Hematopoietic multipotent progenitor cell (in vitro differentiated cells): ENCODE data around the gene GNAI3. TPM values are rescaled to one million over a fixed set of nuclear protein-coding genes. Genes with fewer than 3 reads are reported as not detected.

Experiments used
- DNase-seq, 3 donors: peaks; one replicate each; pipeline ENCODE4 v3.0.0-alpha.2; 2011 to 2015; ENCODE audit warnings: low read depth in 2 of 3, low spot score in 2 of 3
- total RNA-seq: library from RNA; depleted of rRNA; stranded (reverse); fragments of >200 nt; gene quantifications from one replicate; pipeline ENCODE4 v1.2.3, GENCODE V29; 2012

The GNAI3 gene
- total RNA-seq, 1 donor = 7.3 TPM

DNA sequence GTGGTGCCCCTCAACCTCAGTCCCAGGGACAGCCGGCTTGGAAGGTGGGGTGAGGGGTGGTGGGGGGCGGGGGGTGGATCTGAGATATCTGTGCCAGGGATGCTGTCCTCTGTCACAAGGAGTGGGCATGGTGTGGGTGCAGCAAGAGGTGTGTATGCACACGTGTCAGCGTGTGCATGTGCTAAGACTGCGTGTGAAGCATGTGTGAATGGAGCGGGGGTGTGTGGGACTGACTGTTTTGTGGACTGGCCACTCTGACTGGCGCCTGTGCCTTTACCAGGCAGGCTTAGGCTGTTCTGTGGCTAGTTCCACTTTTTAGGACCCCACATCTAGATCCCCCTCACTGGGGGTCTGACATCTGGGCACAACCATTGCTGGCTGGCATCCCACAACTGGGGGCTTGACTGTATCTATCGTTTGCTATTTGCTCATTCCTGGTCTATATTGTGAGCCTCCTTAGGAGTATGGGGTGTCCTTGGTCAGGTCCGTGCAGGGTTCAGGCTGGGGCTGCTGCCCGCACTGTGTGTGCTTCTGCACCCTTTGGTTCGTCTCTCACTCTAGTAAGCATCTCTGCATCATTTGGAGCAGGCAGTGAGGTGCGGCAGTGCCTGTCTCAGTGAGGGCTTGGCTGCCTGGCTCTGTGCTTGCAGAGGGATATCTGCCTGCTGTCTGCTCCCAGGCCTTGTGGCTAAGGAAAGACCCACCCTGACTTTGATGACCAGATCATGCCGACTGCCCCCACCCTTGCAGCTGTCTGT lies 73.1 kb downstream of the GNAI3 start:
- no peak for DNase-seq

- no peak for DNase-seq
Measured at GRCh38 chr1:109622137-109622892, 73.9 kb downstream of the GNAI3 start.

DNA sequence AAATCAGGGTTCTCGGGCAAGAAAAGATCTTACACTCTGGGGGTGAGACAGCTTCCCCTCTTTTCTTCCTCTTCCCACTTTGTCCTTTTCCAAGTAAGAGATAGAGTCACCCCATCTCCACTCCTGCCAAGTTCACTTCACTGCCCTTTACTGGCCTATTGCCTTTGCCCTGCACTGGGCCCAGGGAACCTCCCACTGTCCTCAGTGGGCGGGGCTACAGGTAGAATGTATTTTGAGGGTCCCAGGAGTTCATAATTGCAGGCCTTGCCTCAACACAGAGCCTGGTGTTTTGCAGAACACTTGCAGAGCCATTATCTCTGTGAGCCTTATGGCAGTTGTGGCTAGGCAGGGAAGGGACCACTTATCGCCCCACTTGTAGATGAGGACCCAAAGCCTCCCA lies 74.5 kb downstream of the GNAI3 start:
- no peak for DNase-seq

DNA sequence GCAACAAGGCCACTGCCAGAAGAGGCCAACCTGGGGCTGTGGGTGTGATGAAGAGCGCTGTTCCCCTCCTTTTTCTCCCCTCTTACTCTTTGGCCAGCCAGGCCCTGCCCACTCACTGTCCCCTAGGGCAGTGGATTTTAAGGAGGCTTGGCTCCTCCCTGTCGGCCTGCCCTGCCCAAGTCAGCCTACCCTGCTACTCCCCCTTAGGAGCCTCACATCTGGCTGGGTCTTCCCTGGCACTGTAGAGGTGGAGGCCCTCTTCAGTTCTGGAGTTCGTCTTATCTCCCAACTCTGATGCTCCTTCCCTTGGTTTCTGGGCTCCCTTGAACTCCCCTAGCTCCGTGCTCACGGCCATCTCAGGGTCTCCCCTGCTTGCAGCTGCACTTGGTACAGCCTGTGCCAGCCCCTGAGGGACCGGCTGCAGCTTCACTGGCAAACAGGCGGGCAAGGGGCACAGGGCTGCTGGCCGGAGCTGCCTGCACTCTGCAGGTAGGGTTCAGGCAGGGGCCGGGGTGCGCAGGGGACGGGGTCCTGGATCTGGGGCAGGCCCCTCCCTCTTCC lies 75.3 kb downstream of the GNAI3 start:
- peak in 1 of 3 donors; percentile 49 for DNase-seq

DNA sequence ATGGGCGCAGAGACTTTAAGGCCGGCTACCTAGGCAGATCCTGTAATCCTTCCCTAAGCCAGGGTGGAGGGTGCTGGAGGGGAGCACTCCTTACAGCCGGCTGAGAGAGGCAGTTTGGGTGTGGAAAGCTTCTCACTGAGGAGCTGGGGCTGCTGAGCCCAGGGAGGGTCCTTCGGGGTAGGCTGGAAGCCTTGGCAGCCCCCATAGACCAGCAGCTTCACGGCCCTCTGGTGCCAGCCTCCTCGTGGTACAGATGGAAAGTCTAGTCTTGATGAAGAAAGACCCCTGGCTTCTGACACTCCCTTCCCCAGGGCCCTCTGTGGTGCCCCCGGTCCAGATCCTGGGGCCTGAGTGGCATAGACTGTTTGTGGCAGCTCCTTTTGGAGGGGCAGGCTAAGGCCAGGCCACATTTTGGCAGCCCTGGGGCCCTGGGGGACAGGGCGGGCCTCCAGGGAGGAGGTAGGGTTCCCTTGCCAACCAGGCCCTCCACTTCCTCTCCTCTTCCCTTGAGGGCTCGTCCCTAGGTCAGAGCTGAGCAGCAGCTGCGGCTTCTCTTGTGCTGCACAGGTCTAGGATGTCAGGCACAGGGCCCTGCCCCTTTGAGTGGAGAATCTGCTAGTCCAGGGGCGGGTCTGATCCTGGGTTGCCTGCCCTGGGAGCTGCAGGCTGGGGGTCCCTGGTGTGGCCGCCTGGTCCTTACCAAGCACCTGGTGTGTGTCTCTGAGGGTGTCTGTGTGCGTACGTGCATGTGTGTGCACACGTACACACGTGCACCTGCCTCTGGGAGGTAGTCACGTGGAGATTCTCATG lies 76.0 kb downstream of the GNAI3 start:
- peak in 1 of 3 donors; percentile 60 for DNase-seq

DNA sequence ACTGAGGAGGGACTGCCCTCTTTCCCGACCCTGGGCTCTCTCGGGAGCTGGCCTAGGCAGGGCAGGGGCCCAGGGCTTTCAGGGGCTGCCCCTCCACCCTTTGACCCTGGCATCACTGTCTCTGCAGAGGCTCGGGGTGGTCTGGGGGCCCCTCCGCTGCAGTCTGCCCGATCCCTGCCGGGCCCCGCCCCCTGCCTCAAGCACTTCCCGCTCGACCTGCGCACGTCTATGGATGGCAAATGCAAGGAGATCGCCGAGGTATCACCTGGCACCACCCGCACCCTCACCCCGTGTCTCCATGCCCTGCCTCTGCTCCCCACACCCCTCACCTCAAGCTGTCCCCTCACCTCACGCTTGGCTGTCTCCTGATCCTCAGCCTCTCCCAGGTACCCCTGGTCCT lies 76.8 kb downstream of the GNAI3 start:
- DNase-seq = no peak

DNA sequence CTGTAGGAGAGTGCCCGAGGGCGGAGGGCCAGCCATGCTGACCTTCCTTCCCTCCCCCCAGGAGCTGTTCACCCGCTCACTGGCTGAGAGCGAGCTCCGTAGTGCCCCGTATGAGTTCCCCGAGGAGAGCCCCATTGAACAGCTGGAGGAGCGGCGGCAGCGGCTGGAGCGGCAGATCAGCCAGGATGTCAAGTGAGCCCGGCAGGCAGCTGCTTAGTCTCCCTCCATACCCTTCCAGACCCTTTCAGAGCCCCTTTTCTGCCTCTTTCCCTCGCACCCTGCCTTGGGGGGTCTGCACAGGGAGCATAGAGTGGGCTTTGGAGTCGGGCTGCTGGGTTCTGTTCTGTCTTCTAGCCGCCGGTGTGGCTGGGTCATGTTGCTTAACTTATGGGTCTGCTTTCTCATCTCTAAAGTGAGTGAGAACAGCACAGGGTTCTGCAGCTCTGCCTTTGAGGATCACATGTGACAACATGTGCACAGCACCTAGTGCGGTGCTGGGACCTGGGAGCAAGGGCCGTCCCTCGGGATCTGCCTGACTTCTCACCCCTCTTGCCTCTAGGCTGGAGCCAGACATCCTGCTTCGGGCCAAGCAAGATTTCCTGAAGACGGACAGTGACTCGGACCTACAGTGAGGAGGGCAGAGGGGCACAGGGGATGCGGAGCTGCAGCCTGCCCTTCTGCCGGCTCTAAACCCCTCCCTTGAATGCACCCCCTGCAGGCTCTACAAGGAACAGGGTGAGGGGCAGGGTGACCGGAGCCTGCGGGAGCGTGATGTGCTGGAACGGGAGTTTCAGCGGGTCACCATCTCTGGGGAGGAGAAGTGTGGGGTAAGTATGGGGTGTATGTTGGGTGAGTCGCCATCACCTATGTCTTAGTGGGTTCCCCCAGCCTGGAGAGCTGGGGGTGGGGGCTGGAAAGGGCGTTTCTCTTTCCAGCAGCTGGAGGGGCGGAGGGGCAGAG lies 77.5 kb downstream of the GNAI3 start:
- no peak for DNase-seq

DNA sequence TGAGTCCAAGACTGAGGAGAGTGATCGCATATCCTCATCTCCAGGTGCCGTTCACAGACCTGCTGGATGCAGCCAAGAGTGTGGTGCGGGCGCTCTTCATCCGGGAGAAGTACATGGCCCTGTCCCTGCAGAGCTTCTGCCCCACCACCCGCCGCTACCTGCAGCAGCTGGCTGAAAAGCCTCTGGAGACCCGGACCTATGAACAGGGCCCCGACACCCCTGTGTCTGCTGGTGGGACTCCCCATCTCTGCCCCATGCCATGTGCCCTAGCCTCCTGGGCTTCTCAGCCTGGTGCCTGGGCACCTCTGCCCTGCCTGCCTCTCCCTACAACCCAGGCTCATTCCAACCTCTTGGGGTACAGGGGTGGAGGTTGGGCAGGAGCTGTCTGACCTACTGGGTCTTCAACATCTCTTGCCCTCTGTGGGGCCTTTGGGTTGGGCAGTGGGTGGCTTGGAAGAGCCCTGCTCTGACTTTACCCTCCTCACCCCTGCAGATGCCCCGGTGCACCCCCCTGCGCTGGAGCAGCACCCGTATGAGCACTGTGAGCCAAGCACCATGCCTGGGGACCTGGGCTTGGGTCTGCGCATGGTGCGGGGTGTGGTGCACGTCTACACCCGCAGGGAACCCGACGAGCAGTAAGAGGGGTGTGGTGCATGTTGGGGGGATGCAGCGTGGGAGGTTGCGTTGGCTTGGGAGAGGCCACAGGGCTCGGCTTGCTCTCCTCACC lies 78.4 kb downstream of the GNAI3 start:
- no peak for DNase-seq

GRCh38 chr1:109627692-109628399 lies 79.4 kb downstream of the GNAI3 start:
- no peak for DNase-seq

DNA sequence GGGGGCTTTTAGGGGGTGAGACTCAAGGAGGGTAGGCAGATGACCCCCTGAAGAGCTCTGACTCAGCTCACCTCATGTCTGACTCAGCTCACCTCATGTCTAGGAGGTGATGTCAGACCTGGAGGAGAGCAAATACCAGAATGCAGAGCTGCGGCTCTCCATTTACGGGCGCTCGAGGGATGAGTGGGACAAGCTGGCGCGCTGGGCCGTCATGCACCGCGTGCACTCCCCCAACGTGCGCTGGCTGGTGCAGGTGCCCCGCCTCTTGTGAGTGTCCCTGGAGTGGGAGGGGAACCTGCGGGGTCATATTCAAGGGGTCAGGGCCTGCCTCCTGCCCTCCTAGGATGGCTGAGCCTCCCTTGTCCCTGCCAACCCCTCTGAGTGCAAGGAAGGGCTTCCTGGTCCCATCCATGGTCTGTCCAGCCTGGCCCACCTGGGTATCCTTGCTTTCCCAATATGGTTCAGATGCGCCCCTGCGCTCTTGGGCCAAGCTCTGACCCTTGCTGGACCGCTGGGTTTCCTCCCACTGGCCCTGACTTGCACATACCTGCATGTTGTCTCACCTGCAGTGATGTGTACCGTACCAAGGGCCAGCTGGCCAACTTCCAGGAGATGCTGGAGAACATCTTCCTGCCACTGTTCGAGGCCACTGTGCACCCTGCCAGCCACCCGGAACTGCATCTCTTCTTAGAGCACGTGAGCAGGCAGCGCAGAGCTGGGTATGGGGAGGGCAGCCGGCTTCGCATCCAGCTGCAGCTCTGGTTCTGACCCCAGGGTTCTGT lies 80.3 kb downstream of the GNAI3 start:
- no peak for DNase-seq

DNA sequence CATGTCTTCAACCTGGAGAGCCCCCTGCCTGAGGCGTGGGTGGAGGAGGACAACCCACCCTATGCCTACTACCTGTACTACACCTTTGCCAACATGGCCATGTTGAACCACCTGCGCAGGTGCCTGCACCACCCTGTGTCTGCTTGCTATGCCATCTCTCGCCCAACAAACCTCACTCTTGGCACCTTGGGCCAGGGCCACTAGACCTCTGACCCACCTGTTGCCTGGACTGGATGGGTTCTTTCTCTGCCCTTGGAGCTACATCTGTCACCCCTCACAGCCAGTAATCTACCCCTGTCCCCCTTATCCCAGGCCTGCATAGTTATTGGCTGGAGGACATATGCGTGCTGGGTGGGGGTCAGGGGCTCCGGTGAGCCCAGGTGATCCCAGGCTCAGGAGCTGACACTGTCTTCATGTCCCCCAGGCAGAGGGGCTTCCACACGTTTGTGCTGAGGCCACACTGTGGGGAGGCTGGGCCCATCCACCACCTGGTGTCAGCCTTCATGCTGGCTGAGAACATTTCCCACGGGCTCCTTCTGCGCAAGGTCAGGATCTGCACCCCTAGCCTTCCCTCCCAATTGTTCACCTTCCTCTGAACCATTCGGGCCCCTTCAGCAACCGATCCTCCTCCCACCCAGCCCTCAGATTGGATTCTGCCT lies 81.1 kb downstream of the GNAI3 start:
- no peak for DNase-seq

GRCh38 chr1:109630081-109630897 lies 81.9 kb downstream of the GNAI3 start:
- peak in 1 of 3 donors; percentile 50 for DNase-seq

- no peak for DNase-seq
Measured at GRCh38 chr1:109630898-109631512, 82.6 kb downstream of the GNAI3 start.

DNA sequence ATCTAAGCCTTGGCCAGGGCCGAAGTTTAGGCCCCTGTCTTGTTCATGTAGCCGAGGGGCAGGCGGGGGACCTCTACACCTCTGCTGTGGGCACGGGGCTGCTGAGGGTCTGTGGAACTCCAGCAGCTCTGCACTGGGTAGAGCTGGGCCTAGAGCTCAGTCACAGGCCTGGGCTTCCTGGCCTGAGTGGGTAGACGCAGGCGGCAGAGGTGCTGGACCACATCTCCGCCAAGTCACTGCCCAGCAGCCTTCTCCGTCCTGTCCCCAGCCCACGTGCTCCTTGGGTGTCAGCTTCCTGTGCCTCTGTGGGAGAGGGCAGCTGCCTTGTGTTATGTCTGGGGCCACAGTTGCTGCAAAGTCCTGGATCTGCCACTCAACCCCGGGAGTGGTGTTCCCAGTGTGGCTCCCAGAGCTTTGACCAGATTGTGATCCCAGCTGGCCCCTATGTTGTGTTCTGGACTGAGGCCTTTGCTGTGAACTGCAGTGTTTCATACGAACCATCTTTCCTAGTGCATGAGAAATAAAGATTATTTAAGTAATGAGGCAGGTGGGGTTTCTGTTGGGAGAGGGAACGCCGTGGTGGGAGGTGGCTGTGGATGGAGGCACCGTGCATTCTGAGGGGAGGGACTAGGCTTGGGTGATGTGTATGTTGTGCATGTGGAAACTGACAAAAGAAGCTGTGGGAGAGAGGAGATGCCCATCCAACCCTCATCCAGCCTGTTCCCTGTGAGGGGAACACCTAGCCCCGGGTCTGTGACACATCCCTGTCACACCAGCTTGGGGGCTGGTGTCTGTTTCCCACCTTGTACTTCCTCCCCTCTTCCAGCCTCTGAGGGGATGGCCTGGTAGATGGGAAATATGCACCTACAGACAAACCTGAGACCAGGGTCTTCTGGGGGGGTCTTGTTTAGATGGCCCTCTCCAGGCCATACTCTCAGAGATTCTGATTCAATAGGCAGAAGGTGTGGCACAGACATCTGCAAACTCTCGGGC lies 83.4 kb downstream of the GNAI3 start:
- DNase-seq = no peak
